Measurements from ENCODE around the gene FAM9A. TPM values are rescaled to one million over a fixed set of nuclear protein-coding genes. Genes with fewer than 3 reads are reported as not detected.

Gene FAM9A
- total RNA-seq, 1 donor from 2014 or later, result not detected

Other genes with a start within 250 kb of the FAM9A start
- gene ANOS1, start 69.2 kb downstream of the FAM9A start, total RNA-seq, result 0.26 and 0.38 TPM in 2 replicates
- not detected in 2 replicates for gene FAM9B, start 232.7 kb upstream of the FAM9A start, total RNA-seq

All from bronchial epithelial cell (primary cell).